ENCODE data around the gene SGCG.

Gene SGCG

GRCh38 chr13:23339225-23339624 is 158.4 kb downstream of the SGCG start:
- Histone ChIP-seq H3K18ac (ENCODE audit: low read length) (no peak overlapping the region), H3K4ac (ENCODE audit: low read depth, low read length) (no peak overlapping the region), H2AFZ (ENCODE audit: insufficient read depth, low read length, poor library complexity) (no peak overlapping the region), H3K4me2 (ENCODE audit: low read length) (no peak overlapping the region), H3K27ac (ENCODE audit: low read depth, low read length) (no peak overlapping the region), H3K4me1 (ENCODE audit: control insufficient read depth in 1 of 2, insufficient read depth in 2 of 2, low read length in 2 of 2) (no peaks in the 10 kb centered on the region), H3K79me1 (ENCODE audit: low read length) (no peaks in the 10 kb centered on the region), H4K12ac (ENCODE audit: low read depth, low read length) (no peak overlapping the region), H3K4me3 (ENCODE audit: low read depth, low read length) (no peak overlapping the region), H2BK5ac (ENCODE audit: low read depth, low read length, poor library complexity) (no peak overlapping the region), H2BK12ac (ENCODE audit: low read length) (no peak overlapping the region), H4K8ac (ENCODE audit: low read depth, low read length) (no peak overlapping the region), H3K27me3 (ENCODE audit: insufficient read depth, low read length) (no peaks in the 10 kb centered on the region), H2AK5ac (ENCODE audit: low read length) (no peak overlapping the region), H3K9ac (ENCODE audit: low read length) (no peak overlapping the region), H4K91ac (ENCODE audit: low read depth, low read length) (no peak overlapping the region), H3K9me3 (ENCODE audit: insufficient read depth, low read depth, low read length) (no peaks in the 10 kb centered on the region), H2BK120ac (ENCODE audit: insufficient read depth, low read length, poor library complexity) (no peak overlapping the region), H3K36me3 (ENCODE audit: control insufficient read depth in 1 of 2, insufficient read depth in 2 of 2, low read length in 2 of 2) (peaks cover 2% of the 10 kb centered on the region in 2 experiments), H3K79me2 (ENCODE audit: control insufficient read depth, insufficient read depth, low read length, poor library complexity) (no peaks in the 10 kb centered on the region), H3K14ac (ENCODE audit: low read length) (no peak overlapping the region), H3K23ac (ENCODE audit: low read length) (no peak overlapping the region)
- no peak for DNase-seq
- WGBS (ENCODE audit: extremely low coverage, insufficient coverage, insufficient read length), result no CpG with 5 or more reads among the region's 1 CpG

DNA sequence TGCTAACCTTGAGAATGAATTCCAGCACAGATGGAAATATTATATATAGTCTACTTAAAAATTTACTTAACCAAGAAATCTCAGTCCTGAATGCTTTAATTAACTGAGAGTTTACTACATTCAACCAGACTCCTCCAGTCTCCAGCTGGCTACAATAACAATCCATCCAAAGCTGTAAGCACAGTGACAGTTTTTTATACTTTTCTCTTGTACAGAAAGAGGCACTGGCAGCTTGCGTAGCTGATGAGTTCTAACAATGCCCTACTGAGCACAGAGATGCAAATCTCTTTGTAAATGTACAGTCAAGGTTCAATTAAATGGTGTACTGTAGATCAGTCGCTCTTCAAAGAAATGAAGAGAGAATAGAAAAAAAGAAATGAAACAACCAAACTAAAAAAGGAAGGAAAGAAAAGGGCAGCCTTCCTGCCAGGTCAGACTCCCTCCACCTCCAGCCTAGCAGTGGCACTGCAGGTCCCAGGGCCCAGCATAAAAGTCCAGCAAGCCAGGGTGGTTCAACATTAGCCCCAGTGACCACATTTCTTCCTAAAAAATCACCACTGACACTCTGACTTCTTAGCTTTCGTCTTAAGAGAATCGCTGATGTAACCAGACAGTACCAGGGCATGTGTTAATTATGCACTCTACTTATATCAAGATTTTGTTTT is 164.3 kb downstream of the SGCG start:
- Histone ChIP-seq H3K79me2 (ENCODE audit: control insufficient read depth, insufficient read depth, low read length, poor library complexity) (no peaks in the 10 kb centered on the region), H4K8ac (ENCODE audit: low read depth, low read length) (no peak overlapping the region), H3K27me3 (ENCODE audit: insufficient read depth, low read length) (no peaks in the 10 kb centered on the region), H3K23ac (ENCODE audit: low read length) (no peak overlapping the region), H3K4me1 (ENCODE audit: control insufficient read depth in 1 of 2, insufficient read depth in 2 of 2, low read length in 2 of 2) (no peaks in the 10 kb centered on the region), H2BK120ac (ENCODE audit: insufficient read depth, low read length, poor library complexity) (no peak overlapping the region), H2BK5ac (ENCODE audit: low read depth, low read length, poor library complexity) (no peak overlapping the region), H3K4me2 (ENCODE audit: low read length) (no peak overlapping the region), H3K9ac (ENCODE audit: low read length) (no peak overlapping the region), H3K4me3 (ENCODE audit: low read depth, low read length) (no peak overlapping the region), H3K27ac (ENCODE audit: low read depth, low read length) (no peak overlapping the region), H3K4ac (ENCODE audit: low read depth, low read length) (no peak overlapping the region), H4K12ac (ENCODE audit: low read depth, low read length) (no peak overlapping the region), H2BK12ac (ENCODE audit: low read length) (no peak overlapping the region), H2AK5ac (ENCODE audit: low read length) (no peak overlapping the region), H4K91ac (ENCODE audit: low read depth, low read length) (no peak overlapping the region), H3K79me1 (ENCODE audit: low read length) (no peaks in the 10 kb centered on the region), H2AFZ (ENCODE audit: insufficient read depth, low read length, poor library complexity) (no peak overlapping the region), H3K36me3 (ENCODE audit: control insufficient read depth in 1 of 2, insufficient read depth in 2 of 2, low read length in 2 of 2) (peaks cover 4% of the 10 kb centered on the region in 2 experiments), H3K14ac (ENCODE audit: low read length) (no peak overlapping the region), H3K18ac (ENCODE audit: low read length) (no peak overlapping the region), H3K9me3 (ENCODE audit: insufficient read depth, low read depth, low read length) (no peaks in the 10 kb centered on the region)
- WGBS (ENCODE audit: extremely low coverage, insufficient coverage, insufficient read length), result no CpG with 5 or more reads among the region's 4 CpGs
- DNase-seq, result no peak

DNA sequence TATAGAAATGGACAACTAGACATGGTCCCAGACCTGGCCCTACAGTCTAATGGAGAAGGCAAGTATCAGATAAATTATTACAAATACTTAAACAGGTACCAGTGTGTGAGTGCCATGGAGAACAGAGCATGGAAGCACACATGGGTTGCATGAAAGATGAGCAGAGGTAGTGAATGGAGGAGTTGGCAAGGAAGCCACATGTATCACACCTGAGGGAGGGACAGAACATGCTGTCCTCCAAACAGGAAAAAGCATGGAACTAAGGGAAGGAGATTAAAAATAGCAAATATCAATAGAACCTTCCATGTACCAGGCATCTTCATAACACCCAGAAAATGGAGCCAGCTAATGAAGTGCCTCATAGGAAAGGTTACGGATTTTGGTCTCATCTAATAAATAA is 166.8 kb downstream of the SGCG start:
- H3K27me3 ChIP-seq (ENCODE audit: insufficient read depth, low read length), result no peaks in the 10 kb centered on the region
- H3K9me3 ChIP-seq (ENCODE audit: insufficient read depth, low read depth, low read length), result no peaks in the 10 kb centered on the region
- H3K23ac ChIP-seq (ENCODE audit: low read length), result no peak overlapping the region
- H3K4me2 ChIP-seq (ENCODE audit: low read length), result no peak overlapping the region
- H2BK12ac ChIP-seq (ENCODE audit: low read length), result no peak overlapping the region
- H3K79me2 ChIP-seq (ENCODE audit: control insufficient read depth, insufficient read depth, low read length, poor library complexity), result no peaks in the 10 kb centered on the region
- no peak for DNase-seq
- H2AFZ ChIP-seq (ENCODE audit: insufficient read depth, low read length, poor library complexity), result no peak overlapping the region
- H2AK5ac ChIP-seq (ENCODE audit: low read length), result no peak overlapping the region
- H3K36me3 ChIP-seq (ENCODE audit: control insufficient read depth in 1 of 2, insufficient read depth in 2 of 2, low read length in 2 of 2), result peaks cover 2 to 4% of the 10 kb centered on the region in 2 experiments
- no peak overlapping the region for H3K14ac ChIP-seq (ENCODE audit: low read length)
- H3K27ac ChIP-seq (ENCODE audit: low read depth, low read length), result no peak overlapping the region
- WGBS (ENCODE audit: extremely low coverage, insufficient coverage, insufficient read length), result no CpG with 5 or more reads among the region's 1 CpG
- no peak overlapping the region for H3K18ac ChIP-seq (ENCODE audit: low read length)
- no peak overlapping the region for H3K9ac ChIP-seq (ENCODE audit: low read length)
- no peak overlapping the region for H4K8ac ChIP-seq (ENCODE audit: low read depth, low read length)
- H4K91ac ChIP-seq (ENCODE audit: low read depth, low read length), result no peak overlapping the region
- no peaks in the 10 kb centered on the region for H3K79me1 ChIP-seq (ENCODE audit: low read length)
- no peak overlapping the region for H3K4ac ChIP-seq (ENCODE audit: low read depth, low read length)
- no peaks in the 10 kb centered on the region for H3K4me1 ChIP-seq (ENCODE audit: control insufficient read depth in 1 of 2, insufficient read depth in 2 of 2, low read length in 2 of 2)
- no peak overlapping the region for H3K4me3 ChIP-seq (ENCODE audit: low read depth, low read length)
- no peak overlapping the region for H2BK5ac ChIP-seq (ENCODE audit: low read depth, low read length, poor library complexity)
- H2BK120ac ChIP-seq (ENCODE audit: insufficient read depth, low read length, poor library complexity), result no peak overlapping the region
- H4K12ac ChIP-seq (ENCODE audit: low read depth, low read length), result no peak overlapping the region

GRCh38 chr13:23348262-23349127 is 167.7 kb downstream of the SGCG start:
- H3K27ac ChIP-seq (ENCODE audit: low read depth, low read length), result no peak overlapping the region
- H2AFZ ChIP-seq (ENCODE audit: insufficient read depth, low read length, poor library complexity), result no peak overlapping the region
- H3K27me3 ChIP-seq (ENCODE audit: insufficient read depth, low read length), result no peaks in the 10 kb centered on the region
- no peak overlapping the region for H3K4me2 ChIP-seq (ENCODE audit: low read length)
- no peak overlapping the region for H3K4me3 ChIP-seq (ENCODE audit: low read depth, low read length)
- no peak overlapping the region for H2BK12ac ChIP-seq (ENCODE audit: low read length)
- H4K91ac ChIP-seq (ENCODE audit: low read depth, low read length), result no peak overlapping the region
- DNase-seq, result no peak
- no peak overlapping the region for H3K18ac ChIP-seq (ENCODE audit: low read length)
- no peak overlapping the region for H2BK5ac ChIP-seq (ENCODE audit: low read depth, low read length, poor library complexity)
- H3K79me1 ChIP-seq (ENCODE audit: low read length), result no peaks in the 10 kb centered on the region
- no peak overlapping the region for H3K4ac ChIP-seq (ENCODE audit: low read depth, low read length)
- no peak overlapping the region for H4K12ac ChIP-seq (ENCODE audit: low read depth, low read length)
- no peak overlapping the region for H2BK120ac ChIP-seq (ENCODE audit: insufficient read depth, low read length, poor library complexity)
- no peak overlapping the region for H2AK5ac ChIP-seq (ENCODE audit: low read length)
- no peak overlapping the region for H4K8ac ChIP-seq (ENCODE audit: low read depth, low read length)
- H3K9ac ChIP-seq (ENCODE audit: low read length), result no peak overlapping the region
- H3K9me3 ChIP-seq (ENCODE audit: insufficient read depth, low read depth, low read length), result no peaks in the 10 kb centered on the region
- no peak overlapping the region for H3K23ac ChIP-seq (ENCODE audit: low read length)
- no peak overlapping the region for H3K14ac ChIP-seq (ENCODE audit: low read length)
- no CpG with 5 or more reads among the region's 4 CpGs for WGBS (ENCODE audit: extremely low coverage, insufficient coverage, insufficient read length)
- no peaks in the 10 kb centered on the region for H3K4me1 ChIP-seq (ENCODE audit: control insufficient read depth in 1 of 2, insufficient read depth in 2 of 2, low read length in 2 of 2)
- no peaks in the 10 kb centered on the region for H3K79me2 ChIP-seq (ENCODE audit: control insufficient read depth, insufficient read depth, low read length, poor library complexity)
- peaks cover 2 to 4% of the 10 kb centered on the region in 2 experiments for H3K36me3 ChIP-seq (ENCODE audit: control insufficient read depth in 1 of 2, insufficient read depth in 2 of 2, low read length in 2 of 2)

All from trophoblast cell (in vitro differentiated cells and primary cell).